BLaER1 (cell line): ENCODE data around the gene LMAN1L.

Experiments used
- H3K27ac ChIP-seq: shearing (Covaris generic); formaldehyde crosslinking; 2 replicates; pipeline ENCODE4 v1.8.1; 2022
- H3K27me3 ChIP-seq: shearing (Covaris generic); formaldehyde crosslinking; 2 replicates; pipeline ENCODE4 v1.8.1; 2022
- H3K36me3 ChIP-seq: shearing (Covaris generic); formaldehyde crosslinking; 2 replicates; pipeline ENCODE4 v1.8.1; 2022
- H3K4me1 ChIP-seq: shearing (Covaris generic); formaldehyde crosslinking; 2 replicates; pipeline ENCODE4 v1.8.1; 2022
- H3K4me2 ChIP-seq: shearing (Covaris generic); formaldehyde crosslinking; 2 replicates; pipeline ENCODE4 v1.8.1; 2022
- H3K4me3 ChIP-seq: shearing (Covaris generic); formaldehyde crosslinking; 2 replicates; pipeline ENCODE4 v1.8.1; 2022
- H3K9ac ChIP-seq: shearing (Covaris generic); formaldehyde crosslinking; 2 replicates; pipeline ENCODE4 v1.8.1; 2022
- H3K9me3 ChIP-seq: shearing (Covaris generic); formaldehyde crosslinking; 2 replicates; pipeline ENCODE4 v1.8.1; 2022
- H4K20me1 ChIP-seq: shearing (Covaris generic); formaldehyde crosslinking; 2 replicates; pipeline ENCODE4 v1.8.1; 2022
- Cebpa-rat ChIP-seq: shearing (Covaris generic); IDR thresholded peaks from 2 replicates; pipeline ENCODE4 v1.8.1; 2022

Gene LMAN1L

GRCh38 chr15:74788042-74788682 lies 24.5 kb upstream of the LMAN1L start:
- Histone ChIP-seq H3K36me3 (peaks cover 12% of the 10 kb centered on the region), H3K27me3 (no peaks in the 10 kb centered on the region), H3K9me3 (no peaks in the 10 kb centered on the region), H3K4me2 (peak overlapping the region; percentile 99), H4K20me1 (peaks cover 98% of the 10 kb centered on the region), H3K4me1 (peaks cover 99% of the 10 kb centered on the region), H3K9ac (peak overlapping the region; percentile 78), H3K4me3 (peak overlapping the region; percentile 64), H3K27ac (peak overlapping the region; percentile 89)
- no peak for TF ChIP-seq Cebpa-rat

GRCh38 chr15:74788683-74789151 lies 23.9 kb upstream of the LMAN1L start:
- no peak for TF ChIP-seq Cebpa-rat
- Histone ChIP-seq H3K27ac (peak overlapping the region; percentile 89), H3K36me3 (peaks cover 14% of the 10 kb centered on the region), H4K20me1 (peaks cover 100% of the 10 kb centered on the region), H3K9me3 (no peaks in the 10 kb centered on the region), H3K27me3 (no peaks in the 10 kb centered on the region), H3K4me2 (peak overlapping the region; percentile 99), H3K4me1 (peaks cover 99% of the 10 kb centered on the region), H3K9ac (peak overlapping the region; percentile 78), H3K4me3 (peak overlapping the region; percentile 64)

- H3K27ac ChIP-seq = peak overlapping the region; percentile 89
- no peaks in the 10 kb centered on the region for H3K27me3 ChIP-seq
- peaks cover 96% of the 10 kb centered on the region for H3K4me1 ChIP-seq
- peak overlapping the region; percentile 64 for H3K4me3 ChIP-seq
- TF ChIP-seq Cebpa-rat = no peak
- H3K4me2 ChIP-seq = peak overlapping the region; percentile 99
- peak overlapping the region; percentile 78 for H3K9ac ChIP-seq
- H4K20me1 ChIP-seq = peaks cover 98% of the 10 kb centered on the region
- peaks cover 14% of the 10 kb centered on the region for H3K36me3 ChIP-seq
- no peaks in the 10 kb centered on the region for H3K9me3 ChIP-seq
Observed at GRCh38 chr15:74789171-74789631, 23.4 kb upstream of the LMAN1L start.

GRCh38 chr15:74789741-74790079 lies 22.9 kb upstream of the LMAN1L start:
- Histone ChIP-seq H3K4me1 (peaks cover 95% of the 10 kb centered on the region), H3K27me3 (no peaks in the 10 kb centered on the region), H3K27ac (peak overlapping the region; percentile 89), H3K36me3 (peaks cover 19% of the 10 kb centered on the region), H3K9ac (peak overlapping the region; percentile 78), H3K4me3 (peak overlapping the region; percentile 64), H4K20me1 (peaks cover 98% of the 10 kb centered on the region), H3K4me2 (peak overlapping the region; percentile 99), H3K9me3 (no peaks in the 10 kb centered on the region)
- no peak for TF ChIP-seq Cebpa-rat

- Histone ChIP-seq H3K4me2 (peak overlapping the region; percentile 99), H3K4me1 (peaks cover 95% of the 10 kb centered on the region), H3K36me3 (peaks cover 24% of the 10 kb centered on the region), H3K9ac (peak overlapping the region; percentile 78), H3K27me3 (no peaks in the 10 kb centered on the region), H3K9me3 (no peaks in the 10 kb centered on the region), H3K27ac (peak overlapping the region; percentile 89), H3K4me3 (peak overlapping the region; percentile 64), H4K20me1 (peaks cover 98% of the 10 kb centered on the region)
- TF ChIP-seq Cebpa-rat = no peak
Observed at GRCh38 chr15:74790080-74790916, 22.3 kb upstream of the LMAN1L start.

GRCh38 chr15:74791007-74791406 lies 21.6 kb upstream of the LMAN1L start:
- H4K20me1 ChIP-seq = peaks cover 98% of the 10 kb centered on the region
- peaks cover 94% of the 10 kb centered on the region for H3K4me1 ChIP-seq
- peak overlapping the region; percentile 78 for H3K9ac ChIP-seq
- peak overlapping the region; percentile 64 for H3K4me3 ChIP-seq
- no peaks in the 10 kb centered on the region for H3K27me3 ChIP-seq
- TF ChIP-seq Cebpa-rat = no peak
- H3K4me2 ChIP-seq = peak overlapping the region; percentile 99
- no peaks in the 10 kb centered on the region for H3K9me3 ChIP-seq
- H3K27ac ChIP-seq = peak overlapping the region; percentile 89; the same call in 1 of the 2 replicates
- peaks cover 29% of the 10 kb centered on the region for H3K36me3 ChIP-seq

GRCh38 chr15:74791667-74792066 lies 21.0 kb upstream of the LMAN1L start:
- H3K9ac ChIP-seq = peak overlapping the region; percentile 27; the same call in 1 of the 2 replicates
- H3K4me2 ChIP-seq = peak overlapping the region; percentile 99

GRCh38 chr15:74792227-74793016 lies 20.2 kb upstream of the LMAN1L start:
- Histone ChIP-seq H4K20me1 (peaks cover 98% of the 10 kb centered on the region), H3K36me3 (peaks cover 36% of the 10 kb centered on the region), H3K4me1 (peaks cover 89% of the 10 kb centered on the region), H3K4me3 (no peak overlapping the region; the same call in 1 of the 2 replicates), H3K9me3 (no peaks in the 10 kb centered on the region), H3K27ac (peak overlapping the region; percentile 71), H3K9ac (peak overlapping the region; percentile 27), H3K4me2 (peak overlapping the region; percentile 99), H3K27me3 (no peaks in the 10 kb centered on the region)
- TF ChIP-seq Cebpa-rat = no peak

More at GRCh38 chr15:74791667-74792066, 21.0 kb upstream of the LMAN1L start:
- Histone ChIP-seq H3K27ac (peak overlapping the region; percentile 71), H3K9me3 (no peaks in the 10 kb centered on the region), H4K20me1 (peaks cover 98% of the 10 kb centered on the region), H3K4me1 (peaks cover 89% of the 10 kb centered on the region), H3K36me3 (peaks cover 36% of the 10 kb centered on the region), H3K4me3 (no peak overlapping the region), H3K27me3 (no peaks in the 10 kb centered on the region)
- TF ChIP-seq Cebpa-rat = no peak
